Measurements from ENCODE around the gene UPK3A. TPM values are rescaled to one million over a fixed set of nuclear protein-coding genes. Genes with fewer than 3 reads are reported as not detected.

Gene UPK3A
- total and polyA plus RNA-seq, 2 of the 13 experiments (the other 11 are each of a cell fraction or from before 2014, with no cell fraction given): 10.5 to 13.8 TPM

DNA sequence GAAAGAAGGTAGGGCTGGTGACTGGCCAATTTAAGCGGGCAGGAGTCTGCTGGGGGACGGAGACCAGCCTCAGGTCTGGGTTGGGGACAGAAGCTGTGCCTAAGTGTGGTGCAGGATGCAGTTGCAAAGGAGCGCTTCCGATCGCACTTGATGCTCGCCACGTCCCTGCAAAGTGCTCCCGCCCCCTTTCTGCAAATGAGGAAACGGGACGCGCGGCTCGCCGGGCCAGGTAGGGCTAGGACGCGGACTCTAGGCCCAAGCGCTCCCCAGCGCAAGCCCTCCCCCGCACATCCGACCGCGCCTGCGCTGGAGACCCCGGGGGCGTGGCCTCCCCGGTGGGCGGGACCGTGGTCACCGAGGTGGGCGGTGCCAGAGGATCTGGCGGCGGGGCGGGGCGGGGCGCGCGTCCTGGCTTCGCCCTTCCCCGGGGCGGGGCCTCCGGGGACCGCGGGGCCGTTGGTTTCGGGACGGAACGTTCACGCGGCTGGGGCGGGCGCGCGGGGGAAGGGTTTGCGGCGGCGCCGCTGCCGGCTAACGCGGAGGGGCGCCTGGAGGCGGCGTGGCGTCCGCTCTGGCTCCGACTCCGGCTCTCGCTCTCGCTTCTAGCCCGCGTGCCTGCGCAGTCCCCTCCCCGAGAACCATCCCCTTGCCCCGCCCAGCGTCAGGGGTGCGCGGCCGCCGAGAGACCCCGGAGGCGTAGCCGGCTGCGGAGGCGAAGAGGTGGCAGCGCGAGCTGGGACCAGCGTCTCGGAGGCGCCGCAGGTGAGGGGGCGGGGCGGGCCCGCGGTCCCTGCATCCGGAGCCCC, 24.9 kb downstream of the UPK3A start, which contains the start of gene FAM118A (continued):
- TF ChIP-seq NFKB2 (CRISPR knock-in tag; IDR thresholded peaks at IDR 0.05; ENCODE audit: borderline replicate concordance) (0 out of 2 replicates have a peak, but pooled peaks have one; percentile 10), SMYD3 (CRISPR knock-in tag; IDR thresholded peaks at IDR 0.05) (peak; percentile 41; the same call in 1 of the 2 replicates), MED8 (CRISPR knock-in tag; IDR thresholded peaks at IDR 0.05; ENCODE audit: insufficient replicate concordance) (peak; percentile 87), RXRB (CRISPR knock-in tag; IDR thresholded peaks at IDR 0.05; ENCODE audit: borderline replicate concordance) (peak; percentile 14; the same call in 1 of the 2 replicates), AHR (CRISPR knock-in tag; IDR thresholded peaks at IDR 0.05) (peak; percentile 76; the same call in 1 of the 2 replicates), SOX6 (IDR thresholded peaks at IDR 0.05) (no peak), SOX6 (CRISPR knock-in tag; IDR thresholded peaks at IDR 0.05) (peak; percentile 24), RBFOX2 (IDR thresholded peaks at IDR 0.05; ENCODE audit: low read depth, low read length) (peak; percentile 87), BRCA1 (CRISPR knock-in tag; IDR thresholded peaks at IDR 0.05) (peak; percentile 27; the same call in 1 of the 2 replicates), ZBTB42 (CRISPR knock-in tag; IDR thresholded peaks at IDR 0.05) (no peak), TOE1 (CRISPR knock-in tag; IDR thresholded peaks at IDR 0.05) (0 out of 2 replicates have a peak, but pooled peaks have one; percentile 32), SIN3B (IDR thresholded peaks at IDR 0.05; ENCODE audit: low read length) (peak; percentile 59; the same call in 1 of the 2 replicates), ZSCAN12 (CRISPR knock-in tag; IDR thresholded peaks at IDR 0.05) (peak; percentile 48; the same call in 1 of the 2 replicates), PATZ1 (CRISPR knock-in tag; IDR thresholded peaks at IDR 0.05) (peak; percentile 57; the same call in 1 of the 2 replicates), PCBP1 (IDR thresholded peaks at IDR 0.05; ENCODE audit: borderline replicate concordance, low read depth, low read length) (0 out of 2 replicates have a peak, but pooled peaks have one; percentile 41), AKAP8 (CRISPR knock-in tag; IDR thresholded peaks at IDR 0.05) (0 out of 2 replicates have a peak, but pooled peaks have one; percentile 36), ZMAT3 (CRISPR knock-in tag; conservative IDR thresholded peaks at IDR 0.05) (0 out of 2 replicates have a peak, but pooled peaks have one; percentile 65), ZEB1 (IDR thresholded peaks at IDR 0.05; ENCODE audit: insufficient replicate concordance, low read depth) (peak; percentile 30), MYC (CRISPR knock-in tag; IDR thresholded peaks at IDR 0.05; ENCODE audit: borderline replicate concordance) (peak; percentile 87)
- TF ChIP-seq, protein P1, sequence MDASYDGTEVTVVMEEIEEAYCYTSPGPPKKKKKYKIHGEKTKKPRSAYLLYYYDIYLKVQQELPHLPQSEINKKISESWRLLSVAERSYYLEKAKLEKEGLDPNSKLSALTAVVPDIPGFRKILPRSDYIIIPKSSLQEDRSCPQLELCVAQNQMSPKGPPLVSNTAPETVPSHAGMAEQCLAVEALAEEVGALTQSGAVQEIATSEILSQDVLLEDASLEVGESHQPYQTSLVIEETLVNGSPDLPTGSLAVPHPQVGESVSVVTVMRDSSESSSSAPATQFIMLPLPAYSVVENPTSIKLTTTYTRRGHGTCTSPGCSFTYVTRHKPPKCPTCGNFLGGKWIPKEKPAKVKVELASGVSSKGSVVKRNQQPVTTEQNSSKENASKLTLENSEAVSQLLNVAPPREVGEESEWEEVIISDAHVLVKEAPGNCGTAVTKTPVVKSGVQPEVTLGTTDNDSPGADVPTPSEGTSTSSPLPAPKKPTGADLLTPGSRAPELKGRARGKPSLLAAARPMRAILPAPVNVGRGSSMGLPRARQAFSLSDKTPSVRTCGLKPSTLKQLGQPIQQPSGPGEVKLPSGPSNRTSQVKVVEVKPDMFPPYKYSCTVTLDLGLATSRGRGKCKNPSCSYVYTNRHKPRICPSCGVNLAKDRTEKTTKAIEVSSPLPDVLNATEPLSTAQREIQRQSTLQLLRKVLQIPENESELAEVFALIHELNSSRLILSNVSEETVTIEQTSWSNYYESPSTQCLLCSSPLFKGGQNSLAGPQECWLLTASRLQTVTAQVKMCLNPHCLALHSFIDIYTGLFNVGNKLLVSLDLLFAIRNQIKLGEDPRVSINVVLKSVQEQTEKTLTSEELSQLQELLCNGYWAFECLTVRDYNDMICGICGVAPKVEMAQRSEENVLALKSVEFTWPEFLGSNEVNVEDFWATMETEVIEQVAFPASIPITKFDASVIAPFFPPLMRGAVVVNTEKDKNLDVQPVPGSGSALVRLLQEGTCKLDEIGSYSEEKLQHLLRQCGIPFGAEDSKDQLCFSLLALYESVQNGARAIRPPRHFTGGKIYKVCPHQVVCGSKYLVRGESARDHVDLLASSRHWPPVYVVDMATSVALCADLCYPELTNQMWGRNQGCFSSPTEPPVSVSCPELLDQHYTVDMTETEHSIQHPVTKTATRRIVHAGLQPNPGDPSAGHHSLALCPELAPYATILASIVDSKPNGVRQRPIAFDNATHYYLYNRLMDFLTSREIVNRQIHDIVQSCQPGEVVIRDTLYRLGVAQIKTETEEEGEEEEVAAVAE (CRISPR knock-in tag; IDR thresholded peaks at IDR 0.05; ENCODE audit: borderline replicate concordance): 0 out of 2 replicates have a peak, but pooled peaks have one; percentile 19
- TF ChIP-seq, protein P2, sequence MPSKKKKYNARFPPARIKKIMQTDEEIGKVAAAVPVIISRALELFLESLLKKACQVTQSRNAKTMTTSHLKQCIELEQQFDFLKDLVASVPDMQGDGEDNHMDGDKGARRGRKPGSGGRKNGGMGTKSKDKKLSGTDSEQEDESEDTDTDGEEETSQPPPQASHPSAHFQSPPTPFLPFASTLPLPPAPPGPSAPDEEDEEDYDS (CRISPR knock-in tag; IDR thresholded peaks at IDR 0.05): peak; percentile 68; the same call in 1 of the 2 replicates
- TF ChIP-seq, protein P3, sequence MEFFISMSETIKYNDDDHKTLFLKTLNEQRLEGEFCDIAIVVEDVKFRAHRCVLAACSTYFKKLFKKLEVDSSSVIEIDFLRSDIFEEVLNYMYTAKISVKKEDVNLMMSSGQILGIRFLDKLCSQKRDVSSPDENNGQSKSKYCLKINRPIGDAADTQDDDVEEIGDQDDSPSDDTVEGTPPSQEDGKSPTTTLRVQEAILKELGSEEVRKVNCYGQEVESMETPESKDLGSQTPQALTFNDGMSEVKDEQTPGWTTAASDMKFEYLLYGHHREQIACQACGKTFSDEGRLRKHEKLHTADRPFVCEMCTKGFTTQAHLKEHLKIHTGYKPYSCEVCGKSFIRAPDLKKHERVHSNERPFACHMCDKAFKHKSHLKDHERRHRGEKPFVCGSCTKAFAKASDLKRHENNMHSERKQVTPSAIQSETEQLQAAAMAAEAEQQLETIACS (CRISPR knock-in tag; IDR thresholded peaks at IDR 0.05): peak; percentile 71
